HG02870 (cell line): Measurements from ENCODE around the gene EPHA3.

Source experiments
- ATAC-seq: cut with Tn5 transposase; IDR thresholded peaks from one replicate; pipeline ENCODE4 v1.9.1; 2021; ENCODE audit warnings: mild to moderate bottlenecking, moderate library complexity; ENCODE audit not compliant: unreplicated experiment

The EPHA3 gene

GRCh38 chr3:89527736-89528305 lies 420.4 kb downstream of the EPHA3 start:
- no peak for ATAC-seq
